Neural cell (in vitro differentiated cells): Measurements from ENCODE around the gene EYA4. TPM values are rescaled to one million over a fixed set of nuclear protein-coding genes. Genes with fewer than 3 reads are reported as not detected.

ENCODE experiments used
- H2AFZ ChIP-seq: fragments of 200-600, 300-800 bp; sonication (generic), shearing (Covaris generic); 2 replicates; pipeline ENCODE4 v1.6.0; 2014; ENCODE audit warnings: low read depth, mild to moderate bottlenecking, antibody characterized with exemption, low read length, moderate library complexity
- H3F3A ChIP-seq: fragments of 200-600 bp; shearing (Covaris generic); 2 replicates; pipeline ENCODE4 v1.6.1; 2016; ENCODE audit warnings: mild to moderate bottlenecking, moderate library complexity, mixed read lengths, antibody characterized with exemption, low read length; ENCODE audit not compliant: insufficient read depth, poor library complexity, severe bottlenecking
- H3K27ac ChIP-seq: fragments of 200-600, 300-800 bp; sonication (generic), shearing (Covaris generic); 2 replicates; pipeline ENCODE4 v1.5.1; 2014; ENCODE audit warnings: mild to moderate bottlenecking, low read length, moderate library complexity
- H3K27me3 ChIP-seq: fragments of 300-800, 200-600 bp; sonication (generic), shearing (Covaris generic); 2 replicates; pipeline ENCODE4 v1.6.0; 2014; ENCODE audit warnings: mild to moderate bottlenecking, low read depth, low read length, moderate library complexity; ENCODE audit not compliant: insufficient read depth
- H3K36me3 ChIP-seq: fragments of 300-800, 200-600 bp; sonication (generic), shearing (Covaris generic); 2 replicates; pipeline ENCODE4 v1.5.1; 2014; ENCODE audit warnings: mild to moderate bottlenecking, antibody characterized with exemption, low read length, moderate library complexity; ENCODE audit not compliant: insufficient read depth
- H3K4me2 ChIP-seq: fragments of 300-800, 200-600 bp; sonication (generic), shearing (Covaris generic); 2 replicates; pipeline ENCODE4 v1.6.0; 2014; ENCODE audit warnings: mild to moderate bottlenecking, low read length
- H3K4me3 ChIP-seq: fragments of 300-800, 200-600 bp; sonication (generic), shearing (Covaris generic); 2 replicates; pipeline ENCODE4 v1.5.1; 2014; ENCODE audit warnings: mild to moderate bottlenecking, low read length, moderate library complexity
- H3K79me2 ChIP-seq: fragments of 200-600 bp; shearing (Covaris generic); replicated peaks from 2 replicates; pipeline ENCODE4 v1.6.0; 2014; ENCODE audit warnings: mild to moderate bottlenecking, low read length, moderate library complexity; ENCODE audit not compliant: insufficient read depth
- H3K9ac ChIP-seq: fragments of 300-800, 200-600 bp; sonication (generic), shearing (Covaris generic); 2 replicates; pipeline ENCODE4 v1.6.1; 2016; ENCODE audit warnings: mild to moderate bottlenecking, low read length, mixed read lengths
- H3K9me2 ChIP-seq: fragments of 200-600 bp; shearing (Covaris generic); 2 replicates; pipeline ENCODE4 v1.6.1; 2016; ENCODE audit warnings: mild to moderate bottlenecking, low read length, mixed read lengths; ENCODE audit not compliant: insufficient read depth
- H3K9me3 ChIP-seq: fragments of 200-600, 300-800 bp; sonication (generic), shearing (Covaris generic); 2 replicates; pipeline ENCODE4 v1.6.1; 2016; ENCODE audit warnings: mild to moderate bottlenecking, mixed run types, low read length, moderate library complexity, mixed read lengths
- H4K20me1 ChIP-seq: fragments of 200-600 bp; shearing (Covaris generic); 2 replicates; pipeline ENCODE4 v1.6.1; 2016; ENCODE audit warnings: mild to moderate bottlenecking, mixed run types; ENCODE audit not compliant: insufficient read depth
- CTCF ChIP-seq: fragments of 450-650 bp; IDR thresholded peaks from 2 replicates; pipeline ENCODE4 v1.5.1; 2014; ENCODE audit warnings: antibody characterized with exemption, mild to moderate bottlenecking, moderate library complexity; ENCODE audit not compliant: poor library complexity, severe bottlenecking
- EP300 ChIP-seq: fragments of 450-650 bp; conservative IDR thresholded peaks from 2 replicates; pipeline ENCODE4 v1.6.1; 2014; ENCODE audit warnings: antibody characterized with exemption, mild to moderate bottlenecking, moderate library complexity; ENCODE audit not compliant: poor library complexity, severe bottlenecking
- EZH2 ChIP-seq: fragments of 200-600, 300-800 bp; shearing (Covaris generic), sonication (generic); IDR thresholded peaks from 2 replicates; pipeline ENCODE4 v1.6.1; 2014; ENCODE audit warnings: antibody characterized with exemption, low read length, borderline replicate concordance, mild to moderate bottlenecking; ENCODE audit not compliant: insufficient read depth, poor library complexity, severe bottlenecking
- MXI1 ChIP-seq: fragments of 450-650 bp; conservative IDR thresholded peaks from 2 replicates; pipeline ENCODE4 v1.6.1; 2014; ENCODE audit warnings: antibody characterized with exemption, mild to moderate bottlenecking; ENCODE audit not compliant: poor library complexity, severe bottlenecking
- POLR2AphosphoS5 ChIP-seq: IDR thresholded peaks from 2 replicates; pipeline ENCODE4 v1.6.1; 2012
- SMC3 ChIP-seq: fragments of 450-650 bp; conservative IDR thresholded peaks from 2 replicates; pipeline ENCODE4 v1.6.1; 2014; ENCODE audit warnings: antibody characterized with exemption, mild to moderate bottlenecking, moderate library complexity; ENCODE audit not compliant: poor library complexity
- TAF1 ChIP-seq: IDR thresholded peaks from 2 replicates; pipeline ENCODE4 v1.6.1; 2012; ENCODE audit warnings: low read depth
- polyA plus RNA-seq: library from polyadenylated mRNA; depleted of rRNA; stranded (reverse); fragments of >200 nt; gene quantifications from 2 replicates; pipeline ENCODE4 v1.2.3, GENCODE V29; 2014
- TF ChIP-seq, protein P1 (sequence below): IDR thresholded peaks from 2 replicates; pipeline ENCODE4 v1.6.1; 2012; ENCODE audit warnings: borderline replicate concordance

EYA4 gene
- polyA plus RNA-seq, 1 donor from 2014 or later = 2.6 TPM

DNA sequence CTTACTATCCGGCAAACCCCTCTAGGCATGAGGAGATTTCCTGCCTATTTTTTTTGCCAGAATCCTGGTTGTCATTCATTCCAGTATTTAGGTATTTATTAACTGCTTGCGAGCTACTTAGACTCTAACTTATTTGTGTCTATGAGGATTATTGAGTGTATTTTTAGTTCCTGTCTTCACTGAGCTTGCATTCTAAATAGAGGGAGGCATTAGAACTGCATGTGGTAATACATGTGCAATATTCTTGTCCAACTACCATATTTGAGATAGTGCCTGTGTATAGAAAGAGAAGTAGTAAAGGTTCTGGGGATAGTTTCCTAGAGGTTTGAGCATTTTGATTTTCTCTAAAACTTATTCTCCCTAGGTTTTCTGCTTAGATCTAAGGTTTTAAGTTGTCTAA is 308.9 kb downstream of the EYA4 start:
- TF ChIP-seq EP300 (no peak), TAF1 (no peak)
- H3K79me2 ChIP-seq = no peaks in the 10 kb centered on the region
- H3K4me2 ChIP-seq = no peak overlapping the region
- H4K20me1 ChIP-seq = no peaks in the 10 kb centered on the region
- H3K9me3 ChIP-seq = no peaks in the 10 kb centered on the region
- no peak overlapping the region for H2AFZ ChIP-seq
- H3F3A ChIP-seq = no peaks in the 10 kb centered on the region
- H3K4me3 ChIP-seq = no peak overlapping the region
- no peaks in the 10 kb centered on the region for H3K9me2 ChIP-seq
- H3K27ac ChIP-seq = no peak overlapping the region
- H3K9ac ChIP-seq = no peak overlapping the region
- no peaks in the 10 kb centered on the region for H3K27me3 ChIP-seq
- no peaks in the 10 kb centered on the region for H3K36me3 ChIP-seq

DNA sequence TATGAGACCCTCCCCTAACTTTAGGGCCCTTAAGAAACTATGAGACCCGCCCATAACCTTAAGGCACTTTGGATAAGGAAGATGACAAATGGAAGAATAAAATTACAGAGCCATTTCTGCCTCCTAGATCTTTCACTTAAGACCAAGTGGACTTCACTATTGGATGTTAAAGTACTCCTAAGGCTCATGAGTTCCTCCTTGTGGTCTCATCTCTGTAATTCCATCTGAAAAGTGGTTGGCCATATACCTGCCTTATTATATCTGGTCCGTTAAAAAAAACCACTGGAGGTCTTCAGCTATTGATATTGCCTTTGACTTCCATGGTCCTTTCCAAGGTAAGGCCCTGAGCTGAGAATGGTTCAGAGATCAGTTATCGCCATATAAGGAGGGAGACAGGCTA is 310.3 kb downstream of the EYA4 start:
- Histone ChIP-seq H3K36me3 (no peaks in the 10 kb centered on the region), H3K4me3 (no peak overlapping the region), H3F3A (no peaks in the 10 kb centered on the region), H3K27me3 (no peaks in the 10 kb centered on the region), H3K27ac (no peak overlapping the region), H3K9me2 (no peaks in the 10 kb centered on the region), H2AFZ (no peak overlapping the region), H3K9ac (no peak overlapping the region), H3K79me2 (no peaks in the 10 kb centered on the region), H3K9me3 (no peaks in the 10 kb centered on the region), H3K4me2 (no peak overlapping the region), H4K20me1 (no peaks in the 10 kb centered on the region)
- TF ChIP-seq EZH2 (no peak), SMC3 (no peak), MXI1 (no peak), POLR2AphosphoS5 (no peak)
- TF ChIP-seq, protein P1, sequence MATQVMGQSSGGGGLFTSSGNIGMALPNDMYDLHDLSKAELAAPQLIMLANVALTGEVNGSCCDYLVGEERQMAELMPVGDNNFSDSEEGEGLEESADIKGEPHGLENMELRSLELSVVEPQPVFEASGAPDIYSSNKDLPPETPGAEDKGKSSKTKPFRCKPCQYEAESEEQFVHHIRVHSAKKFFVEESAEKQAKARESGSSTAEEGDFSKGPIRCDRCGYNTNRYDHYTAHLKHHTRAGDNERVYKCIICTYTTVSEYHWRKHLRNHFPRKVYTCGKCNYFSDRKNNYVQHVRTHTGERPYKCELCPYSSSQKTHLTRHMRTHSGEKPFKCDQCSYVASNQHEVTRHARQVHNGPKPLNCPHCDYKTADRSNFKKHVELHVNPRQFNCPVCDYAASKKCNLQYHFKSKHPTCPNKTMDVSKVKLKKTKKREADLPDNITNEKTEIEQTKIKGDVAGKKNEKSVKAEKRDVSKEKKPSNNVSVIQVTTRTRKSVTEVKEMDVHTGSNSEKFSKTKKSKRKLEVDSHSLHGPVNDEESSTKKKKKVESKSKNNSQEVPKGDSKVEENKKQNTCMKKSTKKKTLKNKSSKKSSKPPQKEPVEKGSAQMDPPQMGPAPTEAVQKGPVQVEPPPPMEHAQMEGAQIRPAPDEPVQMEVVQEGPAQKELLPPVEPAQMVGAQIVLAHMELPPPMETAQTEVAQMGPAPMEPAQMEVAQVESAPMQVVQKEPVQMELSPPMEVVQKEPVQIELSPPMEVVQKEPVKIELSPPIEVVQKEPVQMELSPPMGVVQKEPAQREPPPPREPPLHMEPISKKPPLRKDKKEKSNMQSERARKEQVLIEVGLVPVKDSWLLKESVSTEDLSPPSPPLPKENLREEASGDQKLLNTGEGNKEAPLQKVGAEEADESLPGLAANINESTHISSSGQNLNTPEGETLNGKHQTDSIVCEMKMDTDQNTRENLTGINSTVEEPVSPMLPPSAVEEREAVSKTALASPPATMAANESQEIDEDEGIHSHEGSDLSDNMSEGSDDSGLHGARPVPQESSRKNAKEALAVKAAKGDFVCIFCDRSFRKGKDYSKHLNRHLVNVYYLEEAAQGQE = no peak

- Histone ChIP-seq H3K79me2 (no peaks in the 10 kb centered on the region), H3K27me3 (no peaks in the 10 kb centered on the region), H3K4me2 (no peak overlapping the region), H3K9ac (no peak overlapping the region), H3K4me3 (no peak overlapping the region), H3K9me3 (no peaks in the 10 kb centered on the region), H4K20me1 (no peaks in the 10 kb centered on the region), H3K36me3 (no peaks in the 10 kb centered on the region), H3F3A (no peaks in the 10 kb centered on the region), H3K27ac (no peak overlapping the region), H3K9me2 (no peaks in the 10 kb centered on the region), H2AFZ (no peak overlapping the region)
- TF ChIP-seq TAF1 (no peak), EP300 (no peak), POLR2AphosphoS5 (no peak), CTCF (no peak), EZH2 (no peak)
- TF ChIP-seq, protein P1 = no peak
Observed at GRCh38 chr6:133551847-133552341, 310.7 kb downstream of the EYA4 start.
